Small intestine (tissue), 7 donors: ENCODE results near the gene SLC7A6. TPM values are rescaled to one million over a fixed set of nuclear protein-coding genes. Genes with fewer than 3 reads are reported as not detected.

Source experiments
- DNase-seq, 2 donors: peaks; one replicate each; pipeline versions ENCODE4 v3.0.0 to v3.0.0-alpha.2; 2013
- FAIRE-seq: peaks from 2 replicates; lab custom pipeline; 2012; peaks lifted over from hg19 to GRCh38; lab: Jason Lieb, UNC
- H3K27ac ChIP-seq, 3 donors: one replicate each; pipeline ENCODE4 v1.5.1; 2013; ENCODE audit warnings: low read length in 2 of 3, mild to moderate bottlenecking in 2 of 3, control low read depth in 1 of 3, inconsistent platforms in 1 of 3, low read depth in 1 of 3, moderate library complexity in 1 of 3
- H3K27me3 ChIP-seq, 3 donors: one replicate each; pipeline ENCODE4 v1.6.1; 2013; ENCODE audit warnings: low read length in 3 of 3, inconsistent platforms in 1 of 3; ENCODE audit not compliant: control insufficient read depth in 3 of 3, insufficient read depth in 3 of 3
- H3K36me3 ChIP-seq, 3 donors: one replicate each; pipeline ENCODE4 v1.6.1; 2013; ENCODE audit warnings: low read length in 3 of 3, inconsistent platforms in 1 of 3, low read depth in 1 of 3, mild to moderate bottlenecking in 1 of 3, moderate library complexity in 1 of 3; ENCODE audit not compliant: control insufficient read depth in 3 of 3, insufficient read depth in 2 of 3
- H3K4me1 ChIP-seq, 3 donors: one replicate each; pipeline ENCODE4 v1.6.1; 2013; ENCODE audit warnings: low read length in 2 of 3, inconsistent platforms in 1 of 3, low read depth in 1 of 3, mild to moderate bottlenecking in 1 of 3, moderate library complexity in 1 of 3; ENCODE audit not compliant: control insufficient read depth in 3 of 3, insufficient read depth in 2 of 3
- H3K4me3 ChIP-seq, 3 donors: one replicate each; pipeline ENCODE4 v1.5.1; 2013; ENCODE audit warnings: low read length in 3 of 3, control low read depth in 1 of 3, inconsistent platforms in 1 of 3, low read depth in 1 of 3, mild to moderate bottlenecking in 1 of 3, moderate library complexity in 1 of 3
- H3K9me3 ChIP-seq, 2 donors: one replicate each; pipeline ENCODE4 v1.6.1; 2013; ENCODE audit warnings: low read depth in 1 of 2, low read length in 1 of 2; ENCODE audit not compliant: control insufficient read depth in 2 of 2, insufficient read depth in 1 of 2
- WGBS, 3 donors: extraction: QIAGEN DNeasy Blood & Tissue Kit; methylation state at CpG; one replicate each; pipeline ENCODE4 v1.1.7; 2013; 5-methylcytosine and 5-hydroxymethylcytosine counted together
- polyA plus RNA-seq, 4 donors: library from polyadenylated mRNA; stranded (reverse) in 3 of 4; unstranded in 1 of 4; fragments of 200-250 nt in 3 of 4; fragments of 120-200 nt in 1 of 4; gene quantifications; one replicate each; pipeline versions ENCODE4 v1.2.1 to v1.2.3, GENCODE V29; 2013
- donor health status: healthy with polysubstance abuse.
- donor health status: control.
- donor health status: control.
- donor health status: Bipolar disorder and iron deficiency.
- donor health status: healthy.

The SLC7A6 gene
- polyA plus RNA-seq, 4 donors, result 2.0 to 8.5 (median 6.7) TPM

GRCh38 chr16:68265078-68265920, 973 bp downstream of the SLC7A6 start:
- WGBS, 3 donors, result 2 to 5% (median 5%) methylated on average over 23 of the region's 23 CpGs
- Histone ChIP-seq H3K27ac (peak overlapping the region; percentile 82 to 98 (median 86)), H3K27me3 (no peaks in the 10 kb centered on the region), H3K4me1 (peaks cover 0 to 38% (median 2%) of the 10 kb centered on the region in 3 donors), H3K36me3 (peaks cover 0 to 10% (median 0%) of the 10 kb centered on the region in 3 donors), H3K4me3 (peak overlapping the region; percentile 59 to 85 (median 82)), H3K9me3 (no peaks in the 10 kb centered on the region)
- FAIRE-seq, result no peak
- DNase-seq, result peak; percentile 83 to 87

- H3K27me3 ChIP-seq, result no peaks in the 10 kb centered on the region
- DNase-seq, result peak; percentile 63 to 64
- 34 to 59% (median 46%) methylated on average over 6 of the region's 6 CpGs for WGBS, 3 donors
- H3K9me3 ChIP-seq, result no peaks in the 10 kb centered on the region
- FAIRE-seq, result no peak
- H3K4me3 ChIP-seq, result no peak overlapping the region
- peak overlapping the region in 1 of 3 donors; percentile 52 for H3K27ac ChIP-seq
- peaks cover 0 to 4% (median 0%) of the 10 kb centered on the region in 3 donors for H3K36me3 ChIP-seq
- peaks cover 0 to 49% (median 2%) of the 10 kb centered on the region in 3 donors for H3K4me1 ChIP-seq
Observed at GRCh38 chr16:68267612-68268405, 3.5 kb downstream of the SLC7A6 start.

GRCh38 chr16:68269793-68270192, 5.5 kb downstream of the SLC7A6 start:
- 94 to 97% (median 97%) methylated on average over 4 of the region's 4 CpGs for whole genome bisulfite sequencing, 3 donors
- FAIRE-seq (no peak), DNase-seq (no peak)
- Histone ChIP-seq H3K4me3 (no peak overlapping the region), H3K9me3 (no peaks in the 10 kb centered on the region), H3K36me3 (peaks cover 0 to 12% (median 2%) of the 10 kb centered on the region in 3 donors), H3K4me1 (peaks cover 0 to 46% (median 2%) of the 10 kb centered on the region in 3 donors), H3K27me3 (no peaks in the 10 kb centered on the region), H3K27ac (no peak overlapping the region)

- no peaks in the 10 kb centered on the region for H3K27me3 ChIP-seq
- WGBS, 3 donors, result 0 to 57% (median 5%) methylated on average over 1 of the region's 1 CpG
Observed at GRCh38 chr16:68270353-68270752, 6.0 kb downstream of the SLC7A6 start.

GRCh38 chr16:68272507-68273209, 8.3 kb downstream of the SLC7A6 start:
- Histone ChIP-seq H3K9me3 (no peaks in the 10 kb centered on the region), H3K4me1 (peaks cover 0 to 30% (median under 1%) of the 10 kb centered on the region in 3 donors), H3K4me3 (no peak overlapping the region), H3K27ac (peak overlapping the region in 2 of 3 donors; percentile 6 to 19), H3K36me3 (peaks cover 0 to 19% (median 3%) of the 10 kb centered on the region in 3 donors), H3K27me3 (no peaks in the 10 kb centered on the region)
- WGBS, 3 donors, result 22 to 69% (median 38%) methylated on average over 4 of the region's 4 CpGs
- DNase-seq (peak; percentile 21 to 36), FAIRE-seq (no peak)

More at GRCh38 chr16:68270353-68270752, 6.0 kb downstream of the SLC7A6 start:
- no peak overlapping the region for H3K27ac ChIP-seq
- FAIRE-seq (no peak), DNase-seq (no peak)
- H3K4me1 ChIP-seq, result peaks cover 0 to 42% (median 2%) of the 10 kb centered on the region in 3 donors
- H3K36me3 ChIP-seq, result peaks cover 0 to 16% (median 3%) of the 10 kb centered on the region in 3 donors
- H3K4me3 ChIP-seq, result no peak overlapping the region
- no peaks in the 10 kb centered on the region for H3K9me3 ChIP-seq

- WGBS, 3 donors, result 93 to 94% (median 93%) methylated on average over 5 of the region's 5 CpGs
- FAIRE-seq, result no peak
- H3K4me1 ChIP-seq, result peaks cover 0 to 25% (median 0%) of the 10 kb centered on the region in 3 donors
Observed at GRCh38 chr16:68273459-68273858, 9.1 kb downstream of the SLC7A6 start.

GRCh38 chr16:68273896-68274295, 9.6 kb downstream of the SLC7A6 start:
- FAIRE-seq (no peak), DNase-seq (no peak)
- no peaks in the 10 kb centered on the region for H3K9me3 ChIP-seq
- H3K4me1 ChIP-seq, result peaks cover 0 to 25% (median 0%) of the 10 kb centered on the region in 3 donors
- no peak overlapping the region for H3K27ac ChIP-seq
- WGBS, 3 donors, result 87 to 95% (median 94%) methylated on average over 8 of the region's 8 CpGs
- H3K36me3 ChIP-seq, result peaks cover 0 to 19% (median 3%) of the 10 kb centered on the region in 3 donors
- H3K27me3 ChIP-seq, result no peaks in the 10 kb centered on the region
- no peak overlapping the region for H3K4me3 ChIP-seq

More at GRCh38 chr16:68273459-68273858, 9.1 kb downstream of the SLC7A6 start:
- H3K36me3 ChIP-seq, result peaks cover 0 to 19% (median 3%) of the 10 kb centered on the region in 3 donors
- H3K9me3 ChIP-seq, result no peaks in the 10 kb centered on the region
- no peak for DNase-seq
- peak overlapping the region in 1 of 3 donors; percentile 6 for H3K27ac ChIP-seq
- no peak overlapping the region for H3K4me3 ChIP-seq
- H3K27me3 ChIP-seq, result no peaks in the 10 kb centered on the region
